Measurements from ENCODE around the gene CRYZL1. TPM values are rescaled to one million over a fixed set of nuclear protein-coding genes. Genes with fewer than 3 reads are reported as not detected.

Gene CRYZL1
- total RNA-seq, 1 donor = 25.8 TPM

GRCh38 chr21:33657124-33657820 is 15.7 kb upstream of the CRYZL1 start:
- H3K4me3 ChIP-seq (ENCODE audit: low read depth, low read length) = no peak overlapping the region
- TF ChIP-seq CTCF (IDR thresholded peaks at IDR 0.05; ENCODE audit: insufficient read depth, low read length) = no peak
- DNase-seq (ENCODE audit: low read depth) = peak; percentile 22

- no peak for TF ChIP-seq CTCF (IDR thresholded peaks at IDR 0.05; ENCODE audit: insufficient read depth, low read length)
- no peak overlapping the region for H3K4me3 ChIP-seq (ENCODE audit: low read depth, low read length)
- peak; percentile 96 for DNase-seq (ENCODE audit: low read depth)
These were observed 14.2 kb upstream of the CRYZL1 start for GRCh38 chr21:33655588-33656221.

- TF ChIP-seq CTCF (IDR thresholded peaks at IDR 0.05; ENCODE audit: insufficient read depth, low read length) = no peak
These were observed 12.9 kb upstream of the CRYZL1 start for GRCh38 chr21:33654412-33654811.

GRCh38 chr21:33651965-33652680 is 10.6 kb upstream of the CRYZL1 start:
- no peak for DNase-seq (ENCODE audit: low read depth)
- no peak for TF ChIP-seq CTCF (IDR thresholded peaks at IDR 0.05; ENCODE audit: insufficient read depth, low read length)
- H3K4me3 ChIP-seq (ENCODE audit: low read depth, low read length) = no peak overlapping the region

More at GRCh38 chr21:33654412-33654811, 12.9 kb upstream of the CRYZL1 start:
- no peak overlapping the region for H3K4me3 ChIP-seq (ENCODE audit: low read depth, low read length)
- DNase-seq (ENCODE audit: low read depth) = no peak

GRCh38 chr21:33650929-33651509 is 9.5 kb upstream of the CRYZL1 start:
- no peak for DNase-seq (ENCODE audit: low read depth)

More at GRCh38 chr21:33650929-33651509, 9.5 kb upstream of the CRYZL1 start:
- H3K4me3 ChIP-seq (ENCODE audit: low read depth, low read length) = no peak overlapping the region
- TF ChIP-seq CTCF (IDR thresholded peaks at IDR 0.05; ENCODE audit: insufficient read depth, low read length) = no peak

All from fibroblast of the aortic adventitia (primary cell).